Parathyroid adenoma (tissue), 2 donors: ENCODE measurements around the gene LHFPL6.

Experiments
- H2AFZ ChIP-seq: fragments of 300-600 bp; sonication (generic); one replicate; pipeline ENCODE4 v1.7.0; 2017; ENCODE audit warnings: antibody characterized with exemption, mild to moderate bottlenecking
- H3K27ac ChIP-seq: fragments of 300-600 bp; sonication (generic); one replicate; pipeline ENCODE4 v1.7.0; 2017
- H3K27me3 ChIP-seq: fragments of 300-600 bp; sonication (generic); one replicate; pipeline ENCODE4 v1.7.0; 2017; ENCODE audit warnings: low read length; ENCODE audit not compliant: control insufficient read depth, insufficient read depth
- H3K36me3 ChIP-seq: fragments of 300-600 bp; sonication (generic); one replicate; pipeline ENCODE4 v1.7.0; 2017; ENCODE audit warnings: low read length; ENCODE audit not compliant: control insufficient read depth, insufficient read depth
- H3K4me1 ChIP-seq: fragments of 300-600 bp; sonication (generic); one replicate; pipeline ENCODE4 v1.7.0; 2017; ENCODE audit warnings: control low read depth
- H3K4me2 ChIP-seq: fragments of 300-600 bp; sonication (generic); one replicate; pipeline ENCODE4 v1.7.0; 2017; ENCODE audit warnings: low read length
- H3K4me3 ChIP-seq: fragments of 300-600 bp; sonication (generic); one replicate; pipeline ENCODE4 v1.7.0; 2017; ENCODE audit warnings: low read depth, low read length
- H3K79me2 ChIP-seq: fragments of 300-600 bp; sonication (generic); one replicate; pipeline ENCODE4 v1.7.0; 2017; ENCODE audit warnings: control low read depth
- H3K9ac ChIP-seq: fragments of 300-600 bp; sonication (generic); one replicate; pipeline ENCODE4 v1.7.0; 2017; ENCODE audit warnings: mild to moderate bottlenecking
- H3K9me3 ChIP-seq: fragments of 300-600 bp; sonication (generic); one replicate; pipeline ENCODE4 v1.7.0; 2017; ENCODE audit warnings: low read length; ENCODE audit not compliant: control insufficient read depth
- TF ChIP-seq, protein P1 (sequence below): fragments of 300-600 bp; sonication (generic); IDR thresholded peaks from one replicate; pipeline ENCODE4 v1.7.0; 2017; ENCODE audit warnings: antibody characterized with exemption, mild to moderate bottlenecking
- donor health status: primary hyperparathyroidism.

LHFPL6 gene

DNA sequence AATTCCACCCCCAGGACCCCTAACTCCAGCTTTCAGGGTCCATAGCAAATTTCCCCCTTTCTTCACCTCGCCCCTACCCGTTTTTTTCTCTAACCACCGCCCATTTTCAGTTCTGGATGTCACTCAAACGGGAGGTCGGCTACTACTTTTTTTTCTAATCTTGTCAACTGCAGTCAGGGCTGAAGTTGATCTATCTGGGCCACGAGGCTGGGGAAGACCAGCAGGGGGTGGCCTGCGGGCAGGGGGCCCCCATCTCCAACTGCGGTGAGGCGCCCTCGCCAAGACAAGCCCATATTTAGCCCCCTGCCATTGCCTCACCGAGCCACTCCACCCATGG, 748 bp downstream of the LHFPL6 start:
- Histone ChIP-seq H3K79me2 (no peaks in the 10 kb centered on the region), H3K27me3 (no peaks in the 10 kb centered on the region)

DNA sequence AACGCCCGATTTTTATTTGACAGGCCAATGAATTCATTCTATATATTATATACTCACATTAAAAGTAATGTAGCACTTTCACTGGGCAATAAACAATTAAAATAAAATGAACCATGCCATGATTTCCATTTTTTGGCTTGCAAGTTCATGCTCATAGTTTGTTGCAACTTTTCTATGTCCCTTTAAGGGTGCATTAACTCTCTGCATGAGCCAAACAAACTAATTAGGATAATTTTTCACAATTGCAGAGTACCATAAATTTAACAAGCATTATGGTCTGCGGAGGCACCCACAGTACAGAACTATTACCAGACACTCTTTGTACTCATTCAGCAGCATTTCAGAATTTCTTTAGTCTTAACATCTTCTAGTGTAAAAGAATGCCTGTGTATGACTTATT, 1.4 kb downstream of the LHFPL6 start:
- H3K27ac ChIP-seq = no peak overlapping the region
- H2AFZ ChIP-seq = no peak overlapping the region
- TF ChIP-seq, protein P1, sequence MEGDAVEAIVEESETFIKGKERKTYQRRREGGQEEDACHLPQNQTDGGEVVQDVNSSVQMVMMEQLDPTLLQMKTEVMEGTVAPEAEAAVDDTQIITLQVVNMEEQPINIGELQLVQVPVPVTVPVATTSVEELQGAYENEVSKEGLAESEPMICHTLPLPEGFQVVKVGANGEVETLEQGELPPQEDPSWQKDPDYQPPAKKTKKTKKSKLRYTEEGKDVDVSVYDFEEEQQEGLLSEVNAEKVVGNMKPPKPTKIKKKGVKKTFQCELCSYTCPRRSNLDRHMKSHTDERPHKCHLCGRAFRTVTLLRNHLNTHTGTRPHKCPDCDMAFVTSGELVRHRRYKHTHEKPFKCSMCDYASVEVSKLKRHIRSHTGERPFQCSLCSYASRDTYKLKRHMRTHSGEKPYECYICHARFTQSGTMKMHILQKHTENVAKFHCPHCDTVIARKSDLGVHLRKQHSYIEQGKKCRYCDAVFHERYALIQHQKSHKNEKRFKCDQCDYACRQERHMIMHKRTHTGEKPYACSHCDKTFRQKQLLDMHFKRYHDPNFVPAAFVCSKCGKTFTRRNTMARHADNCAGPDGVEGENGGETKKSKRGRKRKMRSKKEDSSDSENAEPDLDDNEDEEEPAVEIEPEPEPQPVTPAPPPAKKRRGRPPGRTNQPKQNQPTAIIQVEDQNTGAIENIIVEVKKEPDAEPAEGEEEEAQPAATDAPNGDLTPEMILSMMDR = no peak
- H3K36me3 ChIP-seq = no peaks in the 10 kb centered on the region
- H3K9ac ChIP-seq = no peak overlapping the region
- H3K4me3 ChIP-seq = peak overlapping the region; percentile 79
- H3K4me1 ChIP-seq = no peaks in the 10 kb centered on the region
- H3K27me3 ChIP-seq = no peaks in the 10 kb centered on the region
- H3K4me2 ChIP-seq = no peak overlapping the region
- H3K79me2 ChIP-seq = no peaks in the 10 kb centered on the region
- H3K9me3 ChIP-seq = no peaks in the 10 kb centered on the region

More for the DNA sequence above, 748 bp downstream of the LHFPL6 start:
- H3K9me3 ChIP-seq = no peaks in the 10 kb centered on the region
- H2AFZ ChIP-seq = peak overlapping the region; percentile 81
- H3K27ac ChIP-seq = peak overlapping the region; percentile 33
- H3K9ac ChIP-seq = no peak overlapping the region
- no peaks in the 10 kb centered on the region for H3K36me3 ChIP-seq
- H3K4me1 ChIP-seq = no peaks in the 10 kb centered on the region
- peak overlapping the region; percentile 77 for H3K4me2 ChIP-seq
- TF ChIP-seq, protein P1 = no peak
- peak overlapping the region; percentile 79 for H3K4me3 ChIP-seq

DNA sequence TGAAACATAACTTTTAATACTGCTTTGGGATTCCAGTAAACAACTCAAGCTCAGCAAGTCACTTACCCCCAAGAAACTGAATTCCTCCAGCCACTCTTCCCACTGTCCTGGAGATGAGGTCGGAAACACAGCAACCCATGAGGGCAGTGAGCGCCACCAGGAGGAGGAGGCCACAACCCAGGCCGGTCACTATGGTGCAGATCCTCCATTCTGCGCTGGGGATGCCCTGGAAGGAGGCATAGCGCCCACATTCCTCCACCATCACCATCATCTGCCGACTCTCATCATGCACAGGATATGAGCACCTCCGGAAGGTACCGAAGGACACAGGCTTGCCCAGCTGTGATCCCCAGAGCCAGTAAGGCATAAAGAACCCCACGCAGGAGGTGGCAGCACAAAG, 2.2 kb downstream of the LHFPL6 start:
- Histone ChIP-seq H3K4me1 (no peaks in the 10 kb centered on the region), H3K36me3 (no peaks in the 10 kb centered on the region), H3K27me3 (no peaks in the 10 kb centered on the region), H2AFZ (no peak overlapping the region), H3K27ac (no peak overlapping the region), H3K9ac (no peak overlapping the region), H3K4me2 (peak overlapping the region; percentile 8), H3K9me3 (no peaks in the 10 kb centered on the region), H3K4me3 (no peak overlapping the region), H3K79me2 (no peaks in the 10 kb centered on the region)
- TF ChIP-seq, protein P1 = no peak

GRCh38 chr13:39599842-39600241, 3.2 kb downstream of the LHFPL6 start:
- no peaks in the 10 kb centered on the region for H3K9me3 ChIP-seq
- no peaks in the 10 kb centered on the region for H3K36me3 ChIP-seq
- TF ChIP-seq, protein P1 = no peak
- H3K27ac ChIP-seq = no peak overlapping the region
- H3K27me3 ChIP-seq = no peaks in the 10 kb centered on the region
- no peak overlapping the region for H2AFZ ChIP-seq
- H3K79me2 ChIP-seq = no peaks in the 10 kb centered on the region
- no peak overlapping the region for H3K4me2 ChIP-seq
- H3K4me3 ChIP-seq = no peak overlapping the region
- H3K9ac ChIP-seq = no peak overlapping the region
- no peaks in the 10 kb centered on the region for H3K4me1 ChIP-seq

- H3K27me3 ChIP-seq = no peaks in the 10 kb centered on the region
- H3K36me3 ChIP-seq = no peaks in the 10 kb centered on the region
- H2AFZ ChIP-seq = no peak overlapping the region
- no peaks in the 10 kb centered on the region for H3K79me2 ChIP-seq
- no peak overlapping the region for H3K4me3 ChIP-seq
- no peak overlapping the region for H3K4me2 ChIP-seq
- TF ChIP-seq, protein P1 = no peak
- no peak overlapping the region for H3K9ac ChIP-seq
- H3K27ac ChIP-seq = no peak overlapping the region
- H3K9me3 ChIP-seq = no peaks in the 10 kb centered on the region
- H3K4me1 ChIP-seq = no peaks in the 10 kb centered on the region
Measured at GRCh38 chr13:39599012-39599411, 4.0 kb downstream of the LHFPL6 start.
